ENCODE results near the gene SCFD2.

SCFD2 gene

GRCh38 chr4:52939739-52940138 is 426.1 kb downstream of the SCFD2 start:
- DNase-seq, result no peak

DNA sequence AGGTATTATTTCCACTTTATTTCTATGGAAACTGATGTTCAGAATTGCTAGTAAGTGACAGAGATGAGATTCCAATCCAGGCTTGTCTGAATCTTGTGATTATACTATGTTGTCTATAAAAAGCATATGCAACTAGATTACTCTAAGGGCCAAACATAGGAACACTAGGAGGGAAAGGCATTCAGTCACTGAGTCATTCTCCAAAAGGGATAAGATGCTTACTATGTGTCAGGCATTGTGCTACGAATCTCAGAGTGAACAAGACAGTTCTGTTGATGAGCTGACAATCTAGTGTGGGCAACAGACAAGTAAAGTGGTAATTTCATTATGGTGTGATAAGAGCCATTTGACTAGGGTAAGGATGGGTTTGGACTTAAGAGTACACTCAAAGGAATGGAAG is 426.5 kb downstream of the SCFD2 start:
- DNase-seq, result no peak

DNA sequence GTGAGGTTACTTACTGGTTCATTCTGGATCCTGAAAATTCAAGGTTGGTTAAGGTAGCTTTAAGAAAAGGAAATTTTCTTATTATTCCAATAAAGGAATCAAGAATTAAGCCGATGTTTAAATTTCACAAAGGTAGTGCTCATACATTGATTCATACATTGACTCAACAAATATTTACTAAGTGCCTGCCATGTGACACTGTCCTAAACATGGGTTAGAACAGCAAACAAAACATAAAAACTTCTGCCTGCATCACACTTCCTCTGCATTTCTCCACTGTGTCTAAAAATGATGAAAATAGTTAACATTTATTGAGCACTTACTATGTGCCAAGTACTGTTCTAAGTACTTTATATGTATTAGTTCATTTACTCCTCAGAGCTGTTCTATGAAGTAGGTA is 428.0 kb downstream of the SCFD2 start:
- no peak for DNase-seq

GRCh38 chr4:52936729-52937128 is 429.1 kb downstream of the SCFD2 start:
- no peak for DNase-seq

DNA sequence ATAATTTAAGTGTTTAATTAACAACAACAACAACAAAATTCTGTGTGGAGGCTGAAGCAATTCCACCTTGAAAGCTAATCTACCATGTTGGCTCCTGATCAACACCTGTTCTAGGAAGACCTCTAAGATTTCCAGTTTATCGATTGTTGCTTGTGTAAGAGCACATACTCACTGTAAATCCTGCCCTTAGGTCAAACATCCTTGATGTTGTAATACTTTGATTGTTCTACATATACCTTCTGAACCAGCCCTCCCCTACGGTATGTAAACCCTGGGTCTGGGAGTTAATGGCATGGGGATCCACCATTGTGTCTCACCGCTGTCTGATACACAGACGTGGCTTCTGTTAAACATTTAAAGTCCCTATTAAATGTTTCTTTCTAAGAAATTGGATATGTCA is 430.5 kb downstream of the SCFD2 start:
- no peak for DNase-seq

DNA sequence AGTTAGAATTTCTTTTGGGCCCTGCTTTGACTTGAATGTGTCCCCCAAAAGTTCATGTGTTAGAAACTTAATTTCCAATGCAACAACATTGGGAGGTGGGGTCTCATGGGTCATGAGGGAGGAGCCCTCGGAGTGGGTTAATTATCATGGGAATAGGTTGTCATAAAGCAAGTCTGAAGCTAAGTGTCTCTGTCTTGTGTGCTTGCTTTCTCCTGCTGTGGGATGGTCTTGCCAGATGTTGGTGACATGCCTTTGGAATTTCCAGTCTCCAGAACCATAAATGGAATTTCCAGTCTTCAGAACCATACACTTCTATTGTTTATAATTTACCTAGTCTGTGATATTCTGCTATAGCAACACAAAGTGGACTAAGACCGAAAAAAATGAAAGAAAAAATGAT is 432.1 kb downstream of the SCFD2 start:
- no peak for DNase-seq

- no peak for DNase-seq
Observed at GRCh38 chr4:52932591-52933470, 433.0 kb downstream of the SCFD2 start.

DNA sequence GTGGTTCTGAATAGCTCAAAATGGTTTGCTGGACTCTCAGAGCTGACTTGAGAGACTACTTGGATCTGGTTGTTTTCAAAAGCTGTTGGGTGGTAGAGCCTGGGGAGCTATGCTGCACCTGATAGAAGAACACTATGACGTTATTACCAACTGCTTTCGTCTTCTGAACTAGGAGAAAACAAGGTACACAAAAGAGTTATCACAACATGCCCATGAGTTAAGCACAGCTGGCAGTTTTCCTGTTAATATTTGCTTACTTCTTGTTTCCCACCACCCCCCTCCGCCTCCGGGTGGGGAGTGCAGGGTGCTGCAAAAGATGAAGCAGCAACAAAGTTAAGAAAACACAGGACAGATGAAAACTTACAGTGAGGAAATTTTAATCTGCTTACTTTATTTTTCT is 434.6 kb downstream of the SCFD2 start:
- no peak for DNase-seq

DNA sequence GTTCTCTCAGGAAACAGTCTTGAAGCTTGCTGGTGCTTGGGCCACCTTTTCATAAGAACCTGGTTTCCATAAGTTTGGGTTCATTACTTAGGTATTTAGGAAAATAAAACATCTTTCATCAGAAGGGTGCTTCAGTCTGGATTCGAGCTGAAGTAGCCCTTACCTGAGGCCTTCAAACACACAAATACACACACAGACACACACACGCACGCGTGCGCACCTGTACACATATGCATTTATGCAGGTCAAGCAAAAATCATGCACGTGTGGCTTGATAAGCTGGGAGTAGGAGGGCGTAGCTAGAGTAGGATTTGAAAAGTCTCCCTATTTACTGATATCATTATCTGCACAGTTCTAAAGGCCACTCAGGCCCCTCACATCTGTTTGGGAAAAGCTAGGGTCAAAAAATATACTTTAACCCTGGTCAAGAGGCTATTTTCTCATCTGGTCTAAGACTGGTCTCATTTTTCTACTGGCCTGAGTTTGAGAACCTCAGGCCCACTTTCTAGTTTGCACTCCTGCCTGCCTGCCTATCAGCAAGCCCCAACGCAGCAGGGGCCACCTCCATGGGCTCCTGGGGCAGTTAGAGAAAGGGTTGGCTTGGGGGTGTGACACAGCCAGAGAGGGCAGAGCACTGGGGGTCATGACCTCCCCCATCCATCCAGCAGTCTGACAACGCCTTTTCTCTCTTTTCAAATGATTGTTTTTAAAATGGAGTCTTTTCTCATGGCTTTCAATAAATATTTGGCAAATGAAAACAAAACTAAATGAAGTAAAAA is 439.5 kb downstream of the SCFD2 start:
- DNase-seq, result no peak

- no peak for DNase-seq
Observed at GRCh38 chr4:52925531-52925968, 440.3 kb downstream of the SCFD2 start.

GRCh38 chr4:52919461-52919860 is 446.4 kb downstream of the SCFD2 start:
- no peak for DNase-seq

DNA sequence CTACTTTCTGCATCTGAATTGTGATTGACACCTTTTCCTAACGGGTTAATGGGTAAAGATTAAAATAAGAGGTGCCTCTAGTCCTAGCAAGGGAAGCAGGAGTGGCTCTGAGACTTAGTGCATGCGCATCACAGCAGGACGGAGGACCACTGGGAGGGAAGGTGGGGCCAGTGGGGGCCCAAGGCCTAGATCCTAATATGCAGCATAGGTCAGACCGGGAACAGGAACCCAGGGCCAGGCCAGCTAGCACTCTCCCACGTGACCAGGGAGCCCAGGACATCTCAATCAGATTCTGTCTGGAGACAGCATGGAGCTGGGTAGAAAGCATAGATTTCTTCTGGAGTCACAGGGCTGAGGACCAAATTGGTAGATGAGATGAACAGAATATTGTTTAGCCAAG is 448.0 kb downstream of the SCFD2 start:
- no peak for DNase-seq

DNA sequence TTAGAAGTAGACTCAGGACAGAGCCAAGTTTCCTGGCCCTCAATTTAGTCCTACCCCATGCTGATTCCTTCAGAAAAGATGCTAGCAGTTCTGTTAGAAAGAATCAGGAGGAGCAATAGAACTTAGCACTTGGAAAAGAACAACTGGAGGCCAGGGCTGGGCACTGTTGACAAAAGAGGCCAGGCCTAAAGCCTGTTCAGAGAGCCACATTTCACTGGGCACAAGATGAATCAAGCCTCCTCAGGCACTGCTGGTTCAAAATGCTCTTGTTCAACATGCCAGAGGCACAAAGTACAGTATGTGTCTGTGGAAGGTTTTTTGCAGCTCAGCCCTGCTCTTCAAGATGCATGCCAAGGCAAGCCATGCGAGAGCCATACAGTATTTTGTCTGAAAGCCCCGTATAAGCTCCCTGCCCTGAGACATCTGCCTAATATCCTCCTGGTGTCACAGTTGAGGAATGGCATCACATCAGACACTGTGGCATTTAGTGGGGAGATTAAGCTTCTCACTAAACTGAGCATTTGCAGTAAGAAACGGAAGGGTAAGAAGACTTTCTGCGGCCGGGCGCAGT is 450.0 kb downstream of the SCFD2 start:
- peak in 12 of 56 donors; percentile 0 to 29 (median 2) for DNase-seq

GRCh38 chr4:52915191-52915590 is 450.7 kb downstream of the SCFD2 start:
- DNase-seq, result no peak

DNA sequence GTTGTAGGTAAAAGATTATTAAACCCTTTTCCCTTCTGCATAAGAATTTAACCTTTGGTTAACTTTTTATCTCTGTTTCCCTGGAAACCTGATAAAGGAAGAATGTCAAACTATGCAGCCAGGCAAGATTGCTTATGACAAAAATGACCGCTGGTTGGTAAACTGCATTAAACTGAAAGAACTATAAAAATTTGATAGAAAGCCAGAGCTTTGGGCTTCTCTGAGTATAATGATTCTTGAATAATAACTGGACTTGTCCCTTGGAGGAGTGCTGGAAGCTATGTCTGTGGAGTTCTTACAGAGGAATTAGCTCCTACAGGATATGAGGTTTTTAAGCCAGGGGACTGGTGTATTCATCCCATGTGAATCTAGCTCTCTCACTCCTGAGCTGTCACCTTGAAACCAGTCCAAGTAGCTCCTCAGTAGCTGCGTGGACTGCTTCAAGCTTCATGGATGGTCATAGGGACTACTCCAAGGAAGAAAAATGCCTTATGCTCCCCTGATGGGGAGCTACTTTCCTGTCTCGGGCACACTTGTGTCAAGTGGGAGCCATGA is 451.7 kb downstream of the SCFD2 start:
- no peak for DNase-seq

GRCh38 chr4:52912608-52913007 is 453.3 kb downstream of the SCFD2 start:
- no peak for DNase-seq

DNA sequence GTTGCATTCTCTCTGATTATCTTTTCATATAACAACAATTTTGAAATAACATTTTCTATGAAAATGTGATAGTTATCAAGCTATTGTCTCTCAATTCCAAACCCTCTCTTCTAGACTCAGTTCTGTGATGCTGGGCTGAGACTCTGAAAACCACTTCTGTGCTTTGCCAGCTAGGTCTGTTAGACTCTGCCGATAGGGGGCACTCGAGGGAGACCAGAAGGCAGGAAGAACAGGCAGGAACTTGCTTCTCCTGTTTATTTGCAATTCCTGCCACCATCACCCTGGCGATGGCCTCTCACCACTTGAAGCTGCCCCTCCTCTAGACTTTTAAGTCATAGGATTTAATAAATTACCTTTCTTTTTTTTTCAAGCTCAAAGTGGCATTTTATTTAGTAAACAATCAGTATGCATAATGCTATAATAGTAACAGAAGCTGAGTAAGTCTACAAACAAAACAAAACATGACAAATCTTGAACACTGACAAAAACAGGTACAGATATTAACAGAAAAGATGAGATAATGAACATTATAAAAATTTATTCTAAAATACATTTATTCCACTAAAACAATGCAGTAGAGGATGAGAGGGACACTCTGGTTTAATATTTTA is 454.1 kb downstream of the SCFD2 start:
- DNase-seq, result peak in 43 of 56 donors; percentile 1 to 73 (median 15)

- DNase-seq, result no peak
Observed at GRCh38 chr4:52910115-52910514, 455.7 kb downstream of the SCFD2 start.

- DNase-seq, result no peak
Observed at GRCh38 chr4:52907510-52907909, 458.4 kb downstream of the SCFD2 start.

GRCh38 chr4:52904421-52904820 is 461.4 kb downstream of the SCFD2 start:
- no peak for DNase-seq

DNA sequence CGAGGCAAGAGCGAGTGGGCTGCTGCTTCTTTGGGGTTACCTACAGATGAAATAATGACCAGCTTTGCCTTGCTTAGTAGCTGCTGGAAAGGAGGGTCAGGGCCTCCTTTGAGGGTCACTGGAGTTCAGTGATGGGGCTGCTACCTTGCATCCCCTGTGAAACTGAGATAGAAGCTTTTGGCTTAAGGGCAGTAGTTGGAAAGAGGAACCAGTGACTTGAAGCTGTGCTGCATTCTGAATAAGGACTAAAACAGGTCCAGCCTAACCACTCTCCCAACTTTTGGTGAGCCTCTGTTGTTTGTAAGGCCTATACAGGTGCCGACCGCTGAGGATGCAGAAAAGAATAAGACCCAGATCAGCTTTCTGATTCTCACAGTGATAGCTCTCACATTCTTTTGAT is 462.6 kb downstream of the SCFD2 start:
- DNase-seq, result no peak

- no peak for DNase-seq
Observed at GRCh38 chr4:52894443-52894842, 471.4 kb downstream of the SCFD2 start.
